ENCODE data around the gene ZNF451. TPM values are rescaled to one million over a fixed set of nuclear protein-coding genes. Genes with fewer than 3 reads are reported as not detected.

The ZNF451 gene
- polyA plus RNA-seq, 1 of the 3 experiments (the other 2 are of a cell fraction), result 8.5 TPM

GRCh38 chr6:57207872-57208271 lies 117.9 kb downstream of the ZNF451 start:
- DNase-seq, result no peak
- peaks cover 0 to 4% of the 10 kb centered on the region in 2 experiments; a peak in 1 of 4 replicates for H3K4me1 ChIP-seq (ENCODE audit: control insufficient read depth in 1 of 2, insufficient read depth in 2 of 2, low read depth in 1 of 2, low read length in 1 of 2)
- H2AFZ ChIP-seq (ENCODE audit: low read depth), result no peak overlapping the region
- 99% methylated on average over 4 of the region's 4 CpGs for WGBS (ENCODE audit: low lambda C conversion rate)
- no peak overlapping the region for H3K9ac ChIP-seq
- POLR2A ChIA-PET, result no interaction called here
- peaks cover 7 to 31% of the 10 kb centered on the region in 2 experiments for H3K36me3 ChIP-seq (replicated peaks in 1 of 2; ENCODE audit: control insufficient read depth in 1 of 2, insufficient read depth in 2 of 2, low read length in 1 of 2)
- no peak overlapping the region for H3K4me3 ChIP-seq (ENCODE audit: low read depth in 2 of 2, low read length in 1 of 2)
- H4K20me1 ChIP-seq (ENCODE audit: insufficient read depth), result no peaks in the 10 kb centered on the region
- no peak overlapping the region for H3K4me2 ChIP-seq
- no peaks in the 10 kb centered on the region for H3K9me2 ChIP-seq
- no peak for TF ChIP-seq MEF2A (IDR thresholded peaks at IDR 0.05; ENCODE audit: borderline replicate concordance, low read depth)
- TF ChIP-seq REST (IDR thresholded peaks at IDR 0.05; ENCODE audit: low read depth, low read length), result no peak
- no peak for TF ChIP-seq FOXM1 (IDR thresholded peaks at IDR 0.05; ENCODE audit: low read depth)
- TF ChIP-seq TAF1 (IDR thresholded peaks at IDR 0.05; ENCODE audit: borderline replicate concordance, low read depth, low read length), result no peak
- no peak for TF ChIP-seq USF2 (IDR thresholded peaks at IDR 0.05; ENCODE audit: borderline replicate concordance, low read depth, low read length)
- no peak for TF ChIP-seq SIN3A (IDR thresholded peaks at IDR 0.05; ENCODE audit: borderline replicate concordance, low read depth, low read length)
- no peak for TF ChIP-seq NFIC (IDR thresholded peaks at IDR 0.05; ENCODE audit: borderline replicate concordance)
- TF ChIP-seq FOXJ3 (CRISPR knock-in tag; IDR thresholded peaks at IDR 0.05), result no peak
- TF ChIP-seq PBX3 (IDR thresholded peaks at IDR 0.05), result no peak
- no peak for TF ChIP-seq CHD2 (IDR thresholded peaks at IDR 0.05; ENCODE audit: low read length, partially characterized antibody)
- no peak for TF ChIP-seq IRF3 (IDR thresholded peaks at IDR 0.05; ENCODE audit: low read depth, low read length)
- TF ChIP-seq RXRA (IDR thresholded peaks at IDR 0.05; ENCODE audit: borderline replicate concordance, low read depth), result no peak
- TF ChIP-seq EZH2phosphoT487 (IDR thresholded peaks at IDR 0.05; ENCODE audit: borderline replicate concordance, low read depth), result no peak
- no peak for TF ChIP-seq POLR2AphosphoS5 (IDR thresholded peaks at IDR 0.05; ENCODE audit: low read depth, low read length)
- TF ChIP-seq JUND (IDR thresholded peaks at IDR 0.05), result no peak
- CTCF ChIA-PET, result interaction anchor here (1.3 to 1.9 kb wide), 2 partner anchors 9 to 14 kb away, joined by 3 to 7 read pairs; partner anchors contain the start of gene RAB23
- H3K79me2 ChIP-seq (ENCODE audit: insufficient read depth), result peaks cover 90% of the 10 kb centered on the region
- no peaks in the 10 kb centered on the region for H3K9me3 ChIP-seq
- H3K27me3 ChIP-seq (ENCODE audit: insufficient read depth), result no peaks in the 10 kb centered on the region
- H3K27ac ChIP-seq (ENCODE audit: low read depth in 2 of 2, low read length in 1 of 2), result no peak overlapping the region
- H3F3A ChIP-seq (replicated peaks; ENCODE audit: insufficient read depth), result peaks cover 20% of the 10 kb centered on the region
